ENCODE results near the gene PIGU.

DNA sequence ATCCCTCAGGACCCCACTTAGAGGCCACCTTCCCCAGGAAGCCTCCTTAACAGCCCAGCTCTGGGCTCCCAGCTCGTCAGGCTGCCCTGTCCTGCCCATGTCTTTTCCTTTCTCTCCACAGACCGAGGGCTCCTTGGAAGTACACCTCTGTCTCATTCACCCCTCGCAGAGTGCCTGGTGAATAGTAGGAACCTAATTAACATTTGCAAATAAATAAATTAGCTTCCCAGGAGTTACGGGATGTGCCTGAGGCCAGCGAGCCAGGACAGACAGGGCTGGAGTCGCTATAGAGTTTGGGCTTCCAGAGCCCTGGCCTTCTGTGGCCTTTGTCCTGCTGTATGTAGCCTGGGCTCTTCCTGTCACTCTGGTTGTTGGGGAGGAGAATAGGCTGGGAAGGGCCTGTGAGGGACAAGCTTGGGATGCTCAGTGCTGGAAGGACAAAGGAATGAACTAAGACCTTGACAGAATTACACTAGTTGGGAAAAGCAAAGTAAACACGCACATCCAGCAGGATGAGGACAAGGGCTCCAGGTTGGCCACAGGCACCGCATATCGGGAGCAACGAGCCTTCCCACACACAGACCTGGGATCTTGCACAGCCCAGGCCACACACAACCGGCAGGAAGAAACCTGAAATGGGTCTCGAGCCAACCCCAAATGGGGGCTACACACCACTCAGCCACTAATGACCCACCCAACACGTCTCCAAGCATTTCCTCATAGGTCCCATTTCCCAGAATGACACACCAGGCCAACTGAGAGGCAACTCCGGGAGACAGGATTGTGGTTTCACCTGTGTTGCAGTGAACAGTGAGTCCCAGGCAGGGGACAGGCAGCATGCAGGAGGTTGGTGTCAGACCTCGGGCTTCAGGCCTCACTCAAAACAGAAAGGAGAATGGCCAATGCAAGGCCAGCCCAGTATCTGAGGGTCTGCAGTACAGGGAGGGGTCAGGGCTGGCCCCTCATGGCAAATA lies 108.7 kb downstream of the PIGU start:
- TF ChIP-seq, protein P1, sequence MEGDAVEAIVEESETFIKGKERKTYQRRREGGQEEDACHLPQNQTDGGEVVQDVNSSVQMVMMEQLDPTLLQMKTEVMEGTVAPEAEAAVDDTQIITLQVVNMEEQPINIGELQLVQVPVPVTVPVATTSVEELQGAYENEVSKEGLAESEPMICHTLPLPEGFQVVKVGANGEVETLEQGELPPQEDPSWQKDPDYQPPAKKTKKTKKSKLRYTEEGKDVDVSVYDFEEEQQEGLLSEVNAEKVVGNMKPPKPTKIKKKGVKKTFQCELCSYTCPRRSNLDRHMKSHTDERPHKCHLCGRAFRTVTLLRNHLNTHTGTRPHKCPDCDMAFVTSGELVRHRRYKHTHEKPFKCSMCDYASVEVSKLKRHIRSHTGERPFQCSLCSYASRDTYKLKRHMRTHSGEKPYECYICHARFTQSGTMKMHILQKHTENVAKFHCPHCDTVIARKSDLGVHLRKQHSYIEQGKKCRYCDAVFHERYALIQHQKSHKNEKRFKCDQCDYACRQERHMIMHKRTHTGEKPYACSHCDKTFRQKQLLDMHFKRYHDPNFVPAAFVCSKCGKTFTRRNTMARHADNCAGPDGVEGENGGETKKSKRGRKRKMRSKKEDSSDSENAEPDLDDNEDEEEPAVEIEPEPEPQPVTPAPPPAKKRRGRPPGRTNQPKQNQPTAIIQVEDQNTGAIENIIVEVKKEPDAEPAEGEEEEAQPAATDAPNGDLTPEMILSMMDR (conservative IDR thresholded peaks at IDR 0.05): no peak
- no peak for TF ChIP-seq EZH2 (IDR thresholded peaks at IDR 0.05; ENCODE audit: low read depth)
